ENCODE data around the gene LGR4.

Gene LGR4

GRCh38 chr11:27485930-27486773, 13.6 kb upstream of the LGR4 start:
- peak; percentile 37 for DNase-seq (ENCODE audit: low spot score)

- no peak for DNase-seq (ENCODE audit: low spot score)
These were observed 10.2 kb upstream of the LGR4 start for GRCh38 chr11:27482793-27483192.

- no peak for DNase-seq (ENCODE audit: low spot score)
These were observed 9.4 kb upstream of the LGR4 start for GRCh38 chr11:27481992-27482391.

GRCh38 chr11:27477831-27478230, 5.2 kb upstream of the LGR4 start:
- no peak for DNase-seq (ENCODE audit: low spot score)

- DNase-seq (ENCODE audit: low spot score): no peak
These were observed 4.7 kb upstream of the LGR4 start for GRCh38 chr11:27477243-27477642.

- DNase-seq (ENCODE audit: low spot score): no peak
These were observed 3.0 kb upstream of the LGR4 start for GRCh38 chr11:27475622-27476021.

- DNase-seq (ENCODE audit: low spot score): no peak
These were observed 422 bp upstream of the LGR4 start for GRCh38 chr11:27473017-27473406.

GRCh38 chr11:27471589-27472397, 797 bp downstream of the LGR4 start:
- peak; percentile 32 for DNase-seq (ENCODE audit: low spot score)

GRCh38 chr11:27470826-27471588, 1.6 kb downstream of the LGR4 start:
- no peak for DNase-seq (ENCODE audit: low spot score)

- no peak for DNase-seq (ENCODE audit: low spot score)
These were observed 2.4 kb downstream of the LGR4 start for GRCh38 chr11:27470166-27470565.

- DNase-seq (ENCODE audit: low spot score): no peak
These were observed 3.4 kb downstream of the LGR4 start for GRCh38 chr11:27468995-27469695.

- DNase-seq (ENCODE audit: low spot score): no peak
These were observed 4.2 kb downstream of the LGR4 start for GRCh38 chr11:27468209-27468994.

- DNase-seq (ENCODE audit: low spot score): no peak
These were observed 5.2 kb downstream of the LGR4 start for GRCh38 chr11:27467181-27467913.

GRCh38 chr11:27466363-27466762, 6.2 kb downstream of the LGR4 start:
- no peak for DNase-seq (ENCODE audit: low spot score)

- no peak for DNase-seq (ENCODE audit: low spot score)
These were observed 7.0 kb downstream of the LGR4 start for GRCh38 chr11:27465629-27466028.

- DNase-seq (ENCODE audit: low spot score): no peak
These were observed 7.7 kb downstream of the LGR4 start for GRCh38 chr11:27464909-27465308.

GRCh38 chr11:27464289-27464696, 8.3 kb downstream of the LGR4 start:
- no peak for DNase-seq (ENCODE audit: low spot score)

- no peak for DNase-seq (ENCODE audit: low spot score)
These were observed 10.0 kb downstream of the LGR4 start for GRCh38 chr11:27462543-27462942.

- DNase-seq (ENCODE audit: low spot score): no peak
These were observed 12.2 kb downstream of the LGR4 start for GRCh38 chr11:27460158-27460978.
